Activated naive CD4-positive, alpha-beta T cell treated with anti-CD3 and anti-CD28 coated beads, Interleukin-2, amount 50 U/mL, for 24 hours (primary cell): Measurements from ENCODE around the gene PPP2R3B.

Source experiments
- H3K27ac Mint-ChIP-seq: one replicate; pipeline ENCODE4 v1.8.0; 2021; ENCODE audit warnings: mild to moderate bottlenecking, mixed read lengths
- H3K27me3 Mint-ChIP-seq: one replicate; pipeline ENCODE4 v1.8.0; 2021; ENCODE audit warnings: mixed read lengths
- H3K36me3 Mint-ChIP-seq: one replicate; pipeline ENCODE4 v1.8.0; 2021; ENCODE audit warnings: mixed read lengths
- H3K4me1 Mint-ChIP-seq: one replicate; pipeline ENCODE4 v1.8.0; 2021; ENCODE audit warnings: mixed read lengths
- H3K4me3 Mint-ChIP-seq: one replicate; pipeline ENCODE4 v1.8.0; 2021; ENCODE audit warnings: mild to moderate bottlenecking, mixed read lengths
- H3K9me3 Mint-ChIP-seq: one replicate; pipeline ENCODE4 v1.8.0; 2021; ENCODE audit warnings: mixed read lengths

The PPP2R3B gene

DNA sequence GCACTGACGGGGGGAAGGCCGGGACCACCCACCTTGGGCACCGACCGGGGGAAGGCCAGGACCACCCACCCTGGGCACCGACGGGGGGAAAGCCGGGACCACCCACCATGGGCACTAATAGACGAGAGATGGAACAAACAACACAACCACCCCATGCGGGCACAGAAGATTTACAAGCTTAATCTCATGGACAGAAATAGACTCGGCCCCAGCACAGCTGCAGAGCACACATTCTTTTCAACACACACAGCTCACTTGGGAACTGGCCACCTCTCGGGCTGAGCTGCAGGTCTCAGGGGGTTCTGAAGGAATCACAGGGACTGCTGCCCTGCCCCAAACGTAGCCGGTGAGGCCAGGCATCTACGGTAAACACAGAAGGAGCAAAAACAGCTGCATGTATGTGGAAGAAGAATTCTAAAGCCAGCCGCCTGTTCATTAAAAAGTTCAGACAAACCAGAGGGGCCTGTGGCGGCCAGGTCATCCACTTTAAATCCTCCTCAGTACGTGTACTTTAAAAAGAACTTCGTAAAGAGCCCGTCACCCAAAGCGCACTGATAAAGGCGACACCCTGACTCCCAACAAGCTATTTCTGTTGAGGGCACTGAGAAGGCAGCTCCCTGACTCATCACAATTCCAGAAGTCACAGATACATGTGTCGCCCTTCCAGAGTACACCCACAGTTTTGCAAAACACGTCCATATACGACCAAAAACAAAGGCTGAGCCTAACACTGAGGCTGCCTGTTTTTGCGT lies 17.7 kb downstream of the PPP2R3B start:
- Mint-ChIP-seq H3K27ac (no peak overlapping the region), H3K4me1 (peaks cover 22% of the 10 kb centered on the region), H3K36me3 (peaks cover 2% of the 10 kb centered on the region), H3K4me3 (no peak overlapping the region), H3K9me3 (no peaks in the 10 kb centered on the region), H3K27me3 (peaks cover 11% of the 10 kb centered on the region)

DNA sequence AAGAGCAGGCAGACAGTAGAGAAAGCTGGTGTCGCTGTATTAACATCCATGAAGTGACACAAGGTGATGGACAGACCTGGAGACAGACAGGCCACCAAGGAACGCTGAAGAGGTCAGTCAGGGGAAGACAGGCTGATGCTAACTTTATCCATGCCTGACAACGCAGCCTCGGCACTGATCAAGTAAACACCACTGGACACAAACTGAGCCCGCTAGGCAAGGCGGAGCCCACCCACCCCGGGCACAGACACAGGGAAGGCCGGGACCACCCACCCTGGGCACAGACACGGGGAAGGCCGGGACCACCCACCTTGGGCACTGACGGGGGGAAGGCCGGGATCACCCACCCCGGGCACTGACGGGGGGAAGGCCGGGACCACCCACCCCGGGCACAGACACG lies 18.8 kb downstream of the PPP2R3B start:
- Mint-ChIP-seq H3K36me3 (peaks cover 3% of the 10 kb centered on the region), H3K27ac (no peak overlapping the region), H3K4me1 (peaks cover 22% of the 10 kb centered on the region), H3K4me3 (no peak overlapping the region), H3K9me3 (no peaks in the 10 kb centered on the region), H3K27me3 (peaks cover 11% of the 10 kb centered on the region)

DNA sequence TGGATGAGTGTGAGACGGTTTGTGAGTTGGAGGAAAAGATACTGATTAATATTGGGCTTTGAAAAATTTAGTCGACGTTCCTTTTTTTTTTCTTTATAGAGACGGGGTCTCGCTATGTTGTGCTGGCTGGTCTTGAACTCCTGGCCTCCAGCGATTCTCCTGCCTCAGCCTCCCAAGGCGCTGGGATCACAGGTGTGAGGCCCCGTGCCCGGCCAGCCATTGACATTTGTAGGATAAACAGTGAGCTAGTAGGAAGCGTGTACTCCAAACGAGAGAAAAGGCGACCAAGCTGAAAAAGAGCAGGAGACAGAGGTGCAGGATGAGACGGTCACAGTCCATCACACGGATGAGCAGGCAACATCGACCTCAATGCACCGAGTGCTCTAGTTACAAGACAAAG lies 19.4 kb downstream of the PPP2R3B start:
- Mint-ChIP-seq H3K4me1 (peaks cover 20% of the 10 kb centered on the region), H3K27me3 (peaks cover 9% of the 10 kb centered on the region), H3K4me3 (no peak overlapping the region), H3K36me3 (peaks cover 4% of the 10 kb centered on the region), H3K27ac (no peak overlapping the region), H3K9me3 (no peaks in the 10 kb centered on the region)

DNA sequence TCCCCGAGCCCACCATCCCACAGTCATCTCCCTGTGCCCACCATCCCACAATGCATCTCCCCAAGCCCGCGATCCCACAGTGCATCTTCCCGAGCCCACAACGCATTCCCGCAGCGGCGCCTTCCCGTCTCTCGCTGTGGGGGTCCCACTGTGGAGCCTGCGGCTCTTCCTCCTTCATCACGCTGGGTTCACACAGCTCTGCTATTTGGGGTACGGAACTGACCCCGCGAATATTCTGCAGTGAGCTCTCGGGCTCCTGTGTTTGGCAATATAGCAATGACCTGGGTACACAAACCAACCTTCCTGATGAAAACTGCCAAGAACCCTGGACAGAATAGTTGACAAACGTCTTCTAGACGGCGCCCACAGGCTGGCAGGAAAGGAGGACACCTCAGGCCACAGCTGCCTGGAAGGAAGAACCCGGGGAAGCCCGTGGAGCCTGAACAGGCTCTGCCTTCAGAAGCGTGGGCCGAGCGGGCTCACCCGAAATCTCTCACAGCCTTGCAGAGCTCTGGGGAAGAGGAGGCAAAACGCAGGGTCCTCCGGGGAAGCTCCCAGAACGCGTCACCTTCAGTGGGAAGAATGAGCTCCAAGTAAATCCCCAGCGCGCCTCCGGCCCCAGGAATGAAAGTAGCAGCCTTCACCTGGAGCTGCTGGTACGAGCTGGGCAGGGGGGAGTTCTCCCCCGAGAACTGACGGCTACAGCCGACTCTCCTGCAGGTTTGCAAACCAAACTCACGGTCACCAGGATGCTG lies 22.9 kb downstream of the PPP2R3B start:
- Mint-ChIP-seq H3K36me3 (peaks cover 15% of the 10 kb centered on the region), H3K4me3 (no peak overlapping the region), H3K9me3 (no peaks in the 10 kb centered on the region), H3K4me1 (peaks cover 8% of the 10 kb centered on the region), H3K27me3 (no peaks in the 10 kb centered on the region), H3K27ac (no peak overlapping the region)

DNA sequence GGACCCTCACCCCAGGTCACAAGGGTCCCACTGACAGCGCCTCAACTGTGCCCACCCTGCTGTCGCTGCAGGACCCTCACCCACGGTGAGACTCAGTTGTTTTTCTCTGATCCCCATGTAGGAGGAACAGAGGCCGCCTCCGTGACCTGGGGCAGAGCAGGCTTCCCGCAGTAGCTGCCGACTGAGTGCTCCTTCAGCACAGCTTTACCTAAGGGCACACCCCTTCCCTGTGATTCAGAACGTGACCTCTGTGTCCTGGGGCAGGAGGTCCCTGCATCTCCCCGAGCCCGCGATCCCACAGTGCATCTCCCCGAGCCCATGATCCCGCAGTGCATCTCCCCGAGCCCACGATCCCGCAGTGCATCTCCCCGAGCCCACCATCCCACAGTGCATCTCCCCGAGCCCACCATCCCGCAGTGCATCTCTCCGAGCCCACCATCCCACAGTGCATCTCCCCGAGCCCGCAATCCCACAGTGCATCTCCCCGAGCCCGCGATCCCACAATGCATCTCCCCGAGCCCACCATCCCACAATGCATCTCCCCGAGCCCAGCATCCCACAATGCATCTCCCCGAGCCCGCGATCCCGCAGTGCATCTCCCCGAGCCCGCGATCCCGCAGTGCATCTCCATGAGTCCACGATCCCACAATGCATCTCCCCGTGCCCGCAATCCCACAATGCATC lies 23.6 kb downstream of the PPP2R3B start:
- Mint-ChIP-seq H3K36me3 (peaks cover 17% of the 10 kb centered on the region), H3K27ac (no peak overlapping the region), H3K4me3 (no peak overlapping the region)

DNA sequence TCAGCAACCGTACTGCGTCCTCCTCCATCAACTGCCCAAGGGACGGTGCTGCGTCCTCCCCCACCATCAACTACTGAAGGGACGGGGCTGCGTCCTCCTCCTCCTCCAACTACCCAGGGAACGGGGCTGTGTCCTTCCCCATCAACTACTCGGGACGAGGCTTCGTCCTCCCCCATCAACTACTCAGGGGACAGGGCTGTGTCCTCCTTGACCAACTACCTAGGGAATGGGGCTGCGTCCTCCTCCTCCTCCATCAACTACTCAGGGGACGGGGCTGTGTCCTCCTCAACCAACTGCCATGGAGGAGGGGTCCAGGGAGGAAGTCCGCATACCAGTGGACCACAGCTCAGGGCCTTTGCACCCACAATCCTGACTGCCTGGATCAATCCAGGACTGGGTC lies 24.4 kb downstream of the PPP2R3B start:
- Mint-ChIP-seq H3K4me1 (peaks cover 9% of the 10 kb centered on the region), H3K36me3 (peaks cover 21% of the 10 kb centered on the region), H3K4me3 (no peak overlapping the region), H3K9me3 (peaks cover 4% of the 10 kb centered on the region), H3K27me3 (no peaks in the 10 kb centered on the region), H3K27ac (no peak overlapping the region)

More for the DNA sequence above, 23.6 kb downstream of the PPP2R3B start:
- no peaks in the 10 kb centered on the region for H3K27me3 Mint-ChIP-seq
- peaks cover 8% of the 10 kb centered on the region for H3K4me1 Mint-ChIP-seq
- no peaks in the 10 kb centered on the region for H3K9me3 Mint-ChIP-seq

DNA sequence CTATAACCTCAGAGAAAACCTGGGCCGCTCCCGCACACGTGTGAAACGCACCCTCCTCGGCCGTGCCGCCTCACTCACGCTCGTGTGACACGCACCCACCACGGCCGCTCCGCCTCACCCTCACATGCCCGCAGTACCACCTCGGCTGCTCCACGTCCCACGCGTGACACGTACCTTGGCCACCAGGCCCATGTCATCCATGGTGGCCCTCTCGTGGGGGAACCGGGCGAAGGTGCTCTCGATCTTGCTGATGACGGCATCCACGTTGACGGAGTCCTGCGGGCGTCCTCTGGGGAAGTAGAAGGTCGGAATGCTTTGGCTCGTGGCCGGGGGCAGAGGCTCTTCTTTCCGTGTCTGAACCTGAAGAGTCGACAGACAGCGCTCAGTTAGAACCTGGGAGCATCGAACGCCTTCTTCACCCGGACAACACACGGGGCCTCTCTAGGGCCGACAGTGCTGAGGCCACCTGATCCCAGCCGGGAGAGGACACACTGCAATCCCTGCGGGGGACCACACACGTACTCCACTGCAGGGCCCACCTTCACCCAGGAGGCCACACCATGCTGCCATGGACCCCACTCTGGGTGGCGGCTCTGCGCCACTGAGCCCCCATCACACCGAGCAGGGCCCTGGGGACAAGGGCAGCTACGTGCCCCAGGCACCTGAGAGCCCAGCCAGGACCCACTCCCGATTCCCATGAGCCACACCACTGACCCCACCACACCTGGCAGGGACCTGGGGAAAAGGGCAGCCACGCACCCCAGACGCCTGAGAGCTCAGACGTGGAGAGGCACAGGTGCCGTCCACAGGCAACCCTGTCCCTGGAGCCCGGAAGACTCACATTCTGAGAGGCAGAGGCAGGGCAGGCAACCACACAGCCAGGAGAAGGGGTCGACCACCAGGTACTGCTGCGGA lies 25.2 kb downstream of the PPP2R3B start:
- Mint-ChIP-seq H3K9me3 (peaks cover 4% of the 10 kb centered on the region), H3K27ac (peak overlapping the region; percentile 23), H3K27me3 (no peaks in the 10 kb centered on the region), H3K4me3 (no peak overlapping the region), H3K36me3 (peaks cover 27% of the 10 kb centered on the region), H3K4me1 (peaks cover 15% of the 10 kb centered on the region)

DNA sequence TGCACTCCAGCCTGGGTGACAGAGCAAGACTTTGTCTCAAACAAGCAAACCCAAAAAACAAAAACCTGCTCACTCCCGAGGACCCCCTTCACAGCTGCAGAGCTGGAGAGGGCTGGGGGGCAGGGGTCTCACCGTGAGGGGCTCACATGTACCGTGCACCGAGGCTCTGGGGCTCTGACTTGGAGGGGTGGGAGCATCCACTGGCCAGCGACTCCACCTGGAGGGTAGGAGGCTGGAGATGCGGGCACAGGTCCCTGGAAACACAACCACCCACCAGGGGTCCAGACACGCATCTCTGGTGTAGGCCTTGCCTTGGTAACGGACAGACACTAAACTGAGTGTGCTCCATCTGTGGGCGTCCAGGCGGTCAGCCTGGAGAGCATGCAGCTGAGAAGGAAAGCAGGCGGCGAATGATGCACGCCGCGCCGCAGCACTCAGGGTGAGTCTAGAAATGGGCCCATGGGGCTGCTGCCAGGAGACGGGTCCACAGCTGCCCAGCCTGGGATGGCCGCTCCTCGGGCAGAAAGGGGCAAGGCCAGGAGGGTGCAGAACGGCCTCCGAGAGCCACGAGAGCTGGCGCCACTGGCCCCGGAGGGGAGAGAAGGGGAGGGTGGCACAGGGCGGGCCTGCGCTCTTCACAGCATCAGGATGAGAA lies 26.1 kb downstream of the PPP2R3B start:
- Mint-ChIP-seq H3K36me3 (peaks cover 27% of the 10 kb centered on the region), H3K27ac (no peak overlapping the region), H3K4me1 (peaks cover 21% of the 10 kb centered on the region), H3K27me3 (no peaks in the 10 kb centered on the region), H3K9me3 (peaks cover 4% of the 10 kb centered on the region), H3K4me3 (no peak overlapping the region)

DNA sequence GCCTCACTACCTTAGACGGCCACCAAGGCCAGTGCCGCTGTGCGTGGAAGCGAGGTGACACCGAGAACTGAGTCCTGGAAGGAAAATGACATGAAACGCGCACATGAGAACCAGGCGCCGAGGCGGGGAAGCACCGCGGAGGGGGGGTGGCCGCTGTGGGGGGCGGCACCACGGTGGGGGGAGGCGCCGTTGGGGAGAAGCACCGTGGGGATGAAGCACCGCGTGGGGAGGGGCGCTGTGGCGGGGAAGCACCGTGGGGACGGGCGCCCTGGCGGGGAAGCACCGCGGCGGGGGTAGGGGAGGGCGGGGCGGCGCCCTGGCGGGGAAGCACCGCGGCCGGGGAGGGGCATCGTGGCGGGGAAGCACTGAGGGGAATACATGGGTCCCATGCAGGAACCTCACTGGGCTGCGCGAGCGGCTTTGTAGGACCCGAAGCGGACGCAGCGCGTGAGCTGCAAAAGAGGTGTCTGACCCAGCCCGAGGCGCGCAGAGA lies 28.0 kb downstream of the PPP2R3B start:
- H3K4me1 Mint-ChIP-seq = peaks cover 23% of the 10 kb centered on the region
- H3K4me3 Mint-ChIP-seq = no peak overlapping the region
- peak overlapping the region; percentile 86 for H3K27ac Mint-ChIP-seq
- no peaks in the 10 kb centered on the region for H3K27me3 Mint-ChIP-seq
- peaks cover 30% of the 10 kb centered on the region for H3K36me3 Mint-ChIP-seq
- H3K9me3 Mint-ChIP-seq = peaks cover 4% of the 10 kb centered on the region

DNA sequence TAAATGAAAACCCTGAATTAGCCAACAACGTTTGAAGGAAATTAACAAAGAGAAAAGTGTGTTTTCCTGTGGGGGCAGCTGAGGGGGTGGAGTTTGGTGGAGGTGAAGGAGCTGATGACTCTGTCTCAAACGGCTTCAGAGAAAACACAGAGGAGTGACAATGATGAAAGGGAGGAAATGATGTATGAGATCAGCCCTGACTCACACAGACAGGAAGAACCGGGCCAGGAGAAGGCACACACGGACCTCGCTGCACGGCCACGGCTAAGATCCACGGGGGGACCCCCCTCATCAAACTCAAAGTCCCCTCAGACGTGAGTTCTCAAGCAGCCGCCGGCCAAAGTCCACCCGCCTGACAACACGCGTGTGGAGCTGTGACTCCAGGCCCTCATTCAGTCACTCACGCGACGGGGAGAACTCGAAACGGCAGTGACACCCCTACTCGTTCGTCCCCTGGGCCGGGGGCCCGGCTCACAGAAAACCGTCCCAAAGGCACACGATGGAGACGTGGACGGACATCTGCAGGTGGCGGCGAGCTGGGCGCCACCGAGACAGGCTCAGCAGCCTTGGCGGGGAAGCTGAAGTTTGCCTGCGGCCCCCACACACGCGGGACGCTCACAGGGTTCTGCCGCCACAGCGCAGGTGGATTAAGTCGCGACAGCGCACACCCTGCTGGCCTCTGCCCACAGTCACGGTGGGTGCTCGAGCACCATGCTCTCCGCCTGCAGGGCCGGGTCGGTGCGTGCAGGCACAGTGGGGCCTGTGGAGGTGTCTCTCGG lies 28.8 kb downstream of the PPP2R3B start:
- no peaks in the 10 kb centered on the region for H3K27me3 Mint-ChIP-seq
- peaks cover 29% of the 10 kb centered on the region for H3K36me3 Mint-ChIP-seq
- H3K9me3 Mint-ChIP-seq = peaks cover 4% of the 10 kb centered on the region
- H3K4me3 Mint-ChIP-seq = peak overlapping the region; percentile 40
- peaks cover 23% of the 10 kb centered on the region for H3K4me1 Mint-ChIP-seq
- peak overlapping the region; percentile 76 for H3K27ac Mint-ChIP-seq

DNA sequence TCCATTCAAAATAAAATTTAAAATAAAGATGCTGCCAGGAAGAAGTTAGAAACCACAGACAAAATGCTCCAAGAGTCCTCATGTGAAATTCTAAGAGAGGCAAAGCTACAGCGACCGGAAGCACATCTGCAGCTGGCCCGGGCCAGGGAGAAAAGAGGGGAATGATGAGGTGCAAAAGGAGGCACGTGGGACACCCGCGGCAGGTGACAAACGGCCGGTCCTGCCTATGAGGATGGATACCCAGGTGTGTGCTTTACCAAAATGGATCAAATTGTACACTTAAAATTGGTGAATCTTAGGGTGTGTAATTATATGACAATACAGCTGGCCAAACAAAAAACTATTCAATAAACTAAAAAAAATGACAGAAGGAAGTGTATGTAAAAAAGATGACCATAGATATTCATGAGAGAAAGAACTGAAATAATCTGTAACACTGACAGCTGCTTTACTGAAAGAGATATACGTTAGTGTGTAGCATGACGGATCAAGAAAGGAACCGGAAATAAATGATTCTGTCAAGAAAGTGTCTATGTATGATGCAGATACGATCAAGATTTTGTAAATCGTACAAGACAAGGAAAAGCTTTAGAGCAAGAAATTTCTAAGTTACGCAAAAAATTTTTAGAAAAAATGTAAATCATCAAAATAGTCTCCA lies 29.5 kb downstream of the PPP2R3B start:
- Mint-ChIP-seq H3K4me3 (peak overlapping the region; percentile 40), H3K9me3 (peaks cover 4% of the 10 kb centered on the region), H3K27ac (peak overlapping the region; percentile 76), H3K36me3 (peaks cover 27% of the 10 kb centered on the region), H3K4me1 (peaks cover 23% of the 10 kb centered on the region), H3K27me3 (no peaks in the 10 kb centered on the region)

DNA sequence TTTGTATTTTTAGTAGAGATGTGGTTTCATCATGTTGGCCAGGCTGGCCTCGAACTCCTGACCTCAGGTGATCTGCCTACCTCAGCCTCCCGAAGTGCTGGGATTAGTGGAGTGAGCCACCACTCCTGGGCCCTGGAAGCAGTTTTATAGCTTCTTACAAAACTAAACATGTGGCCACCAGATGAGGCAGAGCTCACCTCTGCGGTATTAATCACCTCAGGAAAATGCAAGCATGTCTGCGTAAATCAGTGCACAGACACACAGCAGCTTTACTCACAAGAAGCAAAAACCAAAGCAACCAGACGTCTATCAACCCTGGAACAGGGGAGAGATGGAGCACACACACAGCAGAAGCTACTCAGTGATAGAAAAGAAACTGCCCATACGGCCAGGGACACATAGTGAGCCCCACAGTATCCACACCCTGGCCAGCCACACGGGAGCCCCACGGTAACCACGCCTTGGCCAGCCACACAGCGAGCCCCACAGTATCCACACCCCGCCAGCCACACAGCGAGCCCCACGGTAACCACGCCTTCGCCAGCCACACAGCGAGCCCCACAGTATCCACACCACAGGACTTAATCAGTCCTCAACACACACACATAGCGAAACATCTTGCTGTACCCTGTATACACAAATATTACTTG lies 30.2 kb downstream of the PPP2R3B start:
- peaks cover 4% of the 10 kb centered on the region for H3K9me3 Mint-ChIP-seq
- H3K36me3 Mint-ChIP-seq = peaks cover 26% of the 10 kb centered on the region
- peak overlapping the region; percentile 76 for H3K27ac Mint-ChIP-seq
- no peaks in the 10 kb centered on the region for H3K27me3 Mint-ChIP-seq
- H3K4me1 Mint-ChIP-seq = peaks cover 23% of the 10 kb centered on the region
- peak overlapping the region; percentile 30 for H3K4me3 Mint-ChIP-seq

DNA sequence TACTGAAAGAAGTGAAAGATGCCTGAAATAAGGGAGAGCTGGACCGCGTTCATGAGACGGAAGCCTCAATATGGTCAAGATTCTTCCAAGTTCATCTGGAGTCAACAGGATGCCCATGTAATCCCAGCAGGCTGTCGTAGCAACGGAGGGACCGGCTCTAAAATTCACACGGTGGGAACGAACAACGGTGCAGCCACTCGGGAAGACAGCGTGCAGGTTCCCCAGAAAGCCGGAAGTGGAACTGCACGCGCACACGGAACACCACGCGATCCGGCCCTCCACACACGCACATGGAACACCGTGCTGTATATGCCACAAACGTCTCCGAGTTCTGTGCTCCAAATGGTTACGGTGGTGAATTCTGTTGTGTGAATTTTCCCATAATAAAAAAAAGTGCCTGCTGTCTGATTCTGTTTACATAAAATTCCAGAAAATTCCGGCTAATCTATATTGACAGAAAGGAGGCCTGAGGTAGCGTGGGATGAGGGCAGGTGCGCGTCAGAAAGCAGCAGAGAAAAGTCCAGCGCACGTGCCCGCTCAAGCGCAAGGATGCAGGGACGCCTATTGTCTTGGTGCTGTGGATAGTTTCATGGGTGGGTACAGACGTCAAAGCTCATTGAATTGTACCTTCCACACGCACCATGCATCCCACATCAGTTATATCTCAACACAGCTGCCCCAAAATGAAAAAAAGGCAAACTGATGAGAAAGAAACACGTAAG lies 31.2 kb downstream of the PPP2R3B start:
- H3K4me1 Mint-ChIP-seq = peaks cover 23% of the 10 kb centered on the region
- peak overlapping the region; percentile 11 for H3K4me3 Mint-ChIP-seq
- H3K36me3 Mint-ChIP-seq = peaks cover 23% of the 10 kb centered on the region
- H3K27ac Mint-ChIP-seq = peak overlapping the region; percentile 35
- H3K27me3 Mint-ChIP-seq = no peaks in the 10 kb centered on the region
- H3K9me3 Mint-ChIP-seq = peaks cover 4% of the 10 kb centered on the region
